Dermis lymphatic vessel endothelial cell (primary cell): ENCODE results near the gene EIF2AK3. TPM values are rescaled to one million over a fixed set of nuclear protein-coding genes. Genes with fewer than 3 reads are reported as not detected.

ENCODE experiments used
- total RNA-seq: library from RNA; depleted of rRNA; stranded (reverse); fragments of >200 nt; gene quantifications from 2 replicates; pipeline ENCODE4 v1.2.1, GENCODE V29; 2014

Gene EIF2AK3
- total RNA-seq = 13.0 and 13.1 TPM in 2 replicates

DNA sequence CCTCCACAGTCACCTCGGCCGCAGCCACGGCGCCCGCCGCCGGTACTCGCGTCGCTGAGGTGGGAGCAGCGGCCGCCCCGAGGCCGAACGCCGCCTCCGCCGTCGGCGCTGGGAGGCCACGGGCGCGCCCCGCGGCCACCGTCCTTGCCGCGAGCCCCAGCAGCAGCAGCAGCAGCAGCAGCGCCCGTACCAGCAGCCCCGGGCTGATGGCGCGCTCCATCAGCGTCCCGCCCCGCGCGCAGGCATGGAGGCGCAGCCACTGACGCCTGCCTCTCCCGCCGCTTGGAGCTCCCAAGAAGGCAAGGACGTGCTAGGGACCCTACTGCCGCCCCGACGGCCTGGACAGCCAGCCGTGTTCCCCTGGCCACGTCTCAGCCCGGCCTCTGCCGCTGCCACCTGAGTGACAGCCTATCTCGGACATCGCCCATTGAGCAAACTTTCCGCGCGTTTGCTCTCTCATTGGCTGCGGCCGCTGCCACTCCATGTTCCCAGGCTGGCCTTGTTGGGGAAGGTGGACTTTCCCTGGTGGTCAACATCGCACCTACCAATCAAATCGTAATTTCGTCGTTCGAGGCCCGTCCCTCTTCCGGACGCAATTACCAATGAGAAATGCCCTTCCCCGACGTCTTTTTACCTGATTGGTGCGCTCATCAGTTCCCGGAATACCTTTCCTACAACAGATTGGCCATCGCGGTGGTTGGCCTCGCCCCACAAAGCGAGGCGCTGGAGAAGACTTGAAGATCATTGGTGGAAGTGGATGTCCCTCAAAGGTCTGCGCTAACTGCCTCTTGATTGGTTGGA lies at the start of gene EIF2AK3:
Gene EIF2AK3, minus strand, starts transcription at position 410 of the 801 bp plus-strand sequence. Its CDS starts 190 bp downstream, at position 220.

Other genes starting within 250 kb of the EIF2AK3 start
- not detected in 2 replicates for gene FOXI3, start 174.8 kb downstream of the EIF2AK3 start, total RNA-seq
- gene RPIA, start 64.2 kb upstream of the EIF2AK3 start, total RNA-seq = 10.5 and 12.8 TPM in 2 replicates